ACC112 (cell line): ENCODE results near the gene GPX5.
"Not testable (repeated sequence)": the region's sequence is repeated elsewhere in the genome, so short reads cannot be mapped to it uniquely, and the experiment has no call there.

Experiments
- H2AFZ ChIP-seq: fragments of 200-600 bp; sonication (generic); one replicate; pipeline ENCODE4 v1.6.0; 2017; ENCODE audit warnings: antibody characterized with exemption, low read length; ENCODE audit not compliant: unreplicated experiment
- H3K27ac ChIP-seq: fragments of 200-600 bp; sonication (generic); 2 replicates; pipeline ENCODE4 v1.5.1; 2014; ENCODE audit warnings: low read depth, mild to moderate bottlenecking, antibody characterized with exemption, low read length, moderate library complexity
- H3K27me3 ChIP-seq: fragments of 200-600 bp; sonication (generic); 2 replicates; pipeline ENCODE4 v1.6.1; 2014; ENCODE audit warnings: mild to moderate bottlenecking, antibody characterized with exemption, low read length, moderate library complexity, mixed read lengths; ENCODE audit not compliant: insufficient read depth
- H3K36me3 ChIP-seq: fragments of 200-600 bp; sonication (generic); 2 replicates; pipeline ENCODE4 v1.6.1; 2016; ENCODE audit warnings: mild to moderate bottlenecking, antibody characterized with exemption, low read length, moderate library complexity, mixed read lengths; ENCODE audit not compliant: insufficient read depth
- H3K4me1 ChIP-seq: fragments of 200-600 bp; sonication (generic); one replicate; pipeline ENCODE4 v1.6.1; 2016; ENCODE audit warnings: low read length, mixed read lengths; ENCODE audit not compliant: insufficient read depth, unreplicated experiment, control insufficient read depth
- H3K4me3 ChIP-seq: fragments of 200-600 bp; sonication (generic); 2 replicates; pipeline ENCODE4 v1.5.1; 2014; ENCODE audit warnings: mild to moderate bottlenecking, low read depth, low read length
- H3K79me2 ChIP-seq: fragments of 200-600 bp; sonication (generic); one replicate; pipeline ENCODE4 v1.6.0; 2016; ENCODE audit warnings: low read length; ENCODE audit not compliant: control insufficient read depth, unreplicated experiment, insufficient read depth

The GPX5 gene

GRCh38 chr6:28491984-28492317 lies 33.7 kb upstream of the GPX5 start:
- no peak overlapping the region for H2AFZ ChIP-seq
- no peak overlapping the region for H3K4me3 ChIP-seq
- no peaks in the 10 kb centered on the region for H3K79me2 ChIP-seq
- H3K4me1 ChIP-seq = peaks cover 3% of the 10 kb centered on the region
- H3K27me3 ChIP-seq = no peaks in the 10 kb centered on the region
- no peak overlapping the region for H3K27ac ChIP-seq
- no peaks in the 10 kb centered on the region for H3K36me3 ChIP-seq

GRCh38 chr6:28496099-28496779 lies 29.4 kb upstream of the GPX5 start:
- Histone ChIP-seq H3K4me1 (no peaks in the 10 kb centered on the region), H3K4me3 (no peak overlapping the region), H3K79me2 (no peaks in the 10 kb centered on the region), H3K27me3 (peaks cover 32% of the 10 kb centered on the region), H2AFZ (no peak overlapping the region), H3K27ac (no peak overlapping the region), H3K36me3 (no peaks in the 10 kb centered on the region)

- Histone ChIP-seq H2AFZ (no peak overlapping the region), H3K27ac (no peak overlapping the region), H3K79me2 (no peaks in the 10 kb centered on the region), H3K36me3 (no peaks in the 10 kb centered on the region), H3K27me3 (peaks cover 32% of the 10 kb centered on the region), H3K4me1 (no peaks in the 10 kb centered on the region), H3K4me3 (no peak overlapping the region)
Observed at GRCh38 chr6:28497306-28497705, 28.4 kb upstream of the GPX5 start.

- H2AFZ ChIP-seq = no peak overlapping the region
- H3K79me2 ChIP-seq = no peaks in the 10 kb centered on the region
- no peaks in the 10 kb centered on the region for H3K36me3 ChIP-seq
- H3K4me3 ChIP-seq = no peak overlapping the region
- peaks cover 32% of the 10 kb centered on the region for H3K27me3 ChIP-seq
- no peak overlapping the region for H3K27ac ChIP-seq
- H3K4me1 ChIP-seq = no peaks in the 10 kb centered on the region
Observed at GRCh38 chr6:28497893-28498292, 27.8 kb upstream of the GPX5 start.

GRCh38 chr6:28501259-28501658 lies 24.4 kb upstream of the GPX5 start:
- Histone ChIP-seq H3K36me3 (no peaks in the 10 kb centered on the region), H2AFZ (no peak overlapping the region), H3K79me2 (no peaks in the 10 kb centered on the region), H3K27ac (no peak overlapping the region), H3K4me3 (no peak overlapping the region), H3K4me1 (no peaks in the 10 kb centered on the region), H3K27me3 (peaks cover 66% of the 10 kb centered on the region)

GRCh38 chr6:28502136-28502535 lies 23.5 kb upstream of the GPX5 start:
- not testable (repeated sequence) for H3K4me3 ChIP-seq, H2AFZ ChIP-seq, H3K4me1 ChIP-seq, H3K27ac ChIP-seq, H3K36me3 ChIP-seq, H3K79me2 ChIP-seq
- H3K27me3 ChIP-seq = peaks cover 75% of the 10 kb centered on the region

- not testable (repeated sequence) for H3K79me2 ChIP-seq, H2AFZ ChIP-seq, H3K36me3 ChIP-seq, H3K4me1 ChIP-seq, H3K4me3 ChIP-seq, H3K27ac ChIP-seq
- peaks cover 76% of the 10 kb centered on the region for H3K27me3 ChIP-seq
Observed at GRCh38 chr6:28502709-28503305, 22.9 kb upstream of the GPX5 start.

GRCh38 chr6:28505733-28506132 lies 19.9 kb upstream of the GPX5 start:
- Histone ChIP-seq H3K4me1 (no peaks in the 10 kb centered on the region), H2AFZ (no peak overlapping the region), H3K36me3 (no peaks in the 10 kb centered on the region), H3K79me2 (no peaks in the 10 kb centered on the region), H3K4me3 (no peak overlapping the region), H3K27ac (no peak overlapping the region), H3K27me3 (peaks cover 70% of the 10 kb centered on the region)

- Histone ChIP-seq H3K36me3 (no peaks in the 10 kb centered on the region), H2AFZ (no peak overlapping the region), H3K4me1 (no peaks in the 10 kb centered on the region), H3K4me3 (no peak overlapping the region), H3K27me3 (peaks cover 79% of the 10 kb centered on the region), H3K79me2 (no peaks in the 10 kb centered on the region), H3K27ac (no peak overlapping the region)
Observed at GRCh38 chr6:28506807-28507475, 18.7 kb upstream of the GPX5 start.

GRCh38 chr6:28511628-28512300 lies 13.9 kb upstream of the GPX5 start:
- H3K79me2 ChIP-seq = no peaks in the 10 kb centered on the region
- H3K36me3 ChIP-seq = no peaks in the 10 kb centered on the region
- no peak overlapping the region for H3K27ac ChIP-seq
- no peak overlapping the region for H3K4me3 ChIP-seq
- peaks cover 86% of the 10 kb centered on the region for H3K27me3 ChIP-seq
- no peak overlapping the region for H2AFZ ChIP-seq
- H3K4me1 ChIP-seq = no peaks in the 10 kb centered on the region
